Vagina (tissue), 2 donors: ENCODE measurements around the gene STRN4. TPM values are rescaled to one million over a fixed set of nuclear protein-coding genes. Genes with fewer than 3 reads are reported as not detected.

Experiments used
- DNase-seq, 2 donors: peaks; one replicate each; pipeline ENCODE4 v3.0.0-alpha.2; 2017; ENCODE audit errors: extremely low spot score in 2 of 2
- H3K27ac ChIP-seq: fragments of 200-600 bp; sonication (generic); one replicate; pipeline ENCODE4 v1.5.1; 2019
- H3K27me3 ChIP-seq: fragments of 200-600 bp; sonication (generic); one replicate; pipeline ENCODE4 v1.5.1; 2019
- H3K36me3 ChIP-seq, 2 donors: fragments of 200-600 bp; sonication (generic); one replicate each; pipeline ENCODE4 v1.5.1; 2017 to 2019
- H3K4me1 ChIP-seq: fragments of 200-600 bp; sonication (generic); one replicate; pipeline ENCODE4 v1.5.1; 2019
- H3K4me3 ChIP-seq, 2 donors: fragments of 200-600 bp; sonication (generic); 1 replicate in 1 of 2; 2 replicates in 1 of 2; pipeline ENCODE4 v1.5.1; 2016 to 2019
- H3K9me3 ChIP-seq: fragments of 200-600 bp; sonication (generic); one replicate; pipeline ENCODE4 v1.5.1; 2019
- POLR2A ChIP-seq, 2 donors: fragments of 450-650 bp; IDR thresholded peaks; one replicate each; pipeline ENCODE4 v1.6.1; 2017; ENCODE audit warnings: antibody characterized with exemption in 2 of 2, mild to moderate bottlenecking in 2 of 2, moderate library complexity in 2 of 2
- POLR2AphosphoS5 ChIP-seq, 2 donors: sonication (generic); formaldehyde crosslinking; IDR thresholded peaks; one replicate each; pipeline ENCODE4 v1.9.0; 2017; ENCODE audit warnings: antibody characterized with exemption in 2 of 2, mild to moderate bottlenecking in 2 of 2, low read depth in 1 of 2; ENCODE audit not compliant: insufficient read depth in 1 of 2
- intact Hi-C: fragments of 100-400 bp; cut with DNase I; formaldehyde crosslinking; loops from one replicate; pipeline ENCODE4 v1.15.1; 2023
- microRNA counts, 2 donors: library from miRNA; unstranded; fragments of <30 nt; microRNA quantifications; one replicate each; lab custom pipeline; 2016 to 2017
- microRNA-seq: library from miRNA; unstranded; fragments of <30 nt; microRNA quantifications from one replicate; pipeline ENCODE4, GENCODE V29; 2017; ENCODE audit warnings: borderline number of aligned reads, borderline replicate concordance
- small RNA-seq: library from RNA; depleted of rRNA; stranded (forward); fragments of <200 nt; gene quantifications from one replicate; pipeline ENCODE3, GENCODE V24; 2016
- total RNA-seq: library from RNA; depleted of rRNA; stranded (reverse); fragments of >200 nt; gene quantifications from one replicate; pipeline ENCODE4 v1.2.3, GENCODE V29; 2016
- TF ChIP-seq, protein P1 (sequence below), 3 experiments: fragments of 450-650 bp in 2 of 3; fragments of 200-600 bp in 1 of 3; sonication (generic) in 1 of 3; IDR thresholded peaks; one replicate each; pipeline ENCODE4 v1.5.1; 2017 to 2019; ENCODE audit warnings: antibody characterized with exemption in 3 of 3, mild to moderate bottlenecking in 2 of 3, moderate library complexity in 2 of 3

The STRN4 gene
- total RNA-seq, 1 donor from 2014 or later: 85.0 TPM

GRCh38 chr19:46670813-46671212 is 75.4 kb downstream of the STRN4 start:
- Histone ChIP-seq H3K4me3 (no peak overlapping the region), H3K36me3 (peaks cover 0 to 25% of the 10 kb centered on the region in 2 donors), H3K4me1 (no peaks in the 10 kb centered on the region), H3K9me3 (no peaks in the 10 kb centered on the region), H3K27me3 (no peaks in the 10 kb centered on the region), H3K27ac (no peak overlapping the region)
- no peak for DNase-seq
- intact Hi-C loops: no loop called here
- TF ChIP-seq POLR2AphosphoS5 (IDR thresholded peaks at IDR 0.05; ENCODE audit: insufficient read depth in 1 of 2, low read depth in 1 of 2): no peak
- TF ChIP-seq, protein P1, sequence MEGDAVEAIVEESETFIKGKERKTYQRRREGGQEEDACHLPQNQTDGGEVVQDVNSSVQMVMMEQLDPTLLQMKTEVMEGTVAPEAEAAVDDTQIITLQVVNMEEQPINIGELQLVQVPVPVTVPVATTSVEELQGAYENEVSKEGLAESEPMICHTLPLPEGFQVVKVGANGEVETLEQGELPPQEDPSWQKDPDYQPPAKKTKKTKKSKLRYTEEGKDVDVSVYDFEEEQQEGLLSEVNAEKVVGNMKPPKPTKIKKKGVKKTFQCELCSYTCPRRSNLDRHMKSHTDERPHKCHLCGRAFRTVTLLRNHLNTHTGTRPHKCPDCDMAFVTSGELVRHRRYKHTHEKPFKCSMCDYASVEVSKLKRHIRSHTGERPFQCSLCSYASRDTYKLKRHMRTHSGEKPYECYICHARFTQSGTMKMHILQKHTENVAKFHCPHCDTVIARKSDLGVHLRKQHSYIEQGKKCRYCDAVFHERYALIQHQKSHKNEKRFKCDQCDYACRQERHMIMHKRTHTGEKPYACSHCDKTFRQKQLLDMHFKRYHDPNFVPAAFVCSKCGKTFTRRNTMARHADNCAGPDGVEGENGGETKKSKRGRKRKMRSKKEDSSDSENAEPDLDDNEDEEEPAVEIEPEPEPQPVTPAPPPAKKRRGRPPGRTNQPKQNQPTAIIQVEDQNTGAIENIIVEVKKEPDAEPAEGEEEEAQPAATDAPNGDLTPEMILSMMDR (IDR thresholded peaks at IDR 0.05): no peak
- no peak for TF ChIP-seq POLR2A (IDR thresholded peaks at IDR 0.05)

MicroRNA genes within 50 kb of the gene (microRNA counts, 767-probe panel; counts per million panel counts)
- microRNA hsa-miR-320e (lab: Ali Mortazavi, UCI): 4,114 to 4,531 counts per million in 2 donors

Small RNA genes lying within 50 kb of the gene (microRNA-seq; reads per million reads assigned to microRNA genes)
- gene MIR320E: 6.2 reads per million, percentile 9 among the genes with 10 or more reads in this experiment

Small RNA genes lying within 50 kb of the gene (small RNA-seq; reads per million reads assigned to genes)
- gene MIR320E (0.43 reads per million), gene RF00019 (not detected), gene RN7SL364P (not detected)

Other genes with a start within 250 kb of the STRN4 start
- gene CALM3, start 145.1 kb downstream of the STRN4 start, total RNA-seq: 105 TPM
- 10.8 TPM for gene PTGIR, start 121.4 kb downstream of the STRN4 start, total RNA-seq
- gene GNG8, start 110.2 kb downstream of the STRN4 start, total RNA-seq: not detected
- 13.8 TPM for gene DACT3, start 85.3 kb downstream of the STRN4 start, total RNA-seq
- gene PRKD2, start 29.3 kb downstream of the STRN4 start, total RNA-seq: 49.4 TPM
- gene FKRP, start 393 bp downstream of the STRN4 start, total RNA-seq: 14.7 TPM
- 147 TPM for gene SLC1A5, start 42.1 kb upstream of the STRN4 start, total RNA-seq
- gene AP2S1, start 104.4 kb upstream of the STRN4 start, total RNA-seq: 75.9 TPM
- gene ARHGAP35, start 114.5 kb upstream of the STRN4 start, total RNA-seq: 42.5 TPM